GM12874 (cell line): ENCODE results near the gene SKIC8.

Source experiments
- CTCF ChIP-seq: IDR thresholded peaks from 2 replicates; pipeline ENCODE4 v1.5.1; 2011; ENCODE audit warnings: low read depth, mild to moderate bottlenecking, control low read depth, low read length, moderate library complexity; ENCODE audit not compliant: insufficient read depth

Gene SKIC8

DNA sequence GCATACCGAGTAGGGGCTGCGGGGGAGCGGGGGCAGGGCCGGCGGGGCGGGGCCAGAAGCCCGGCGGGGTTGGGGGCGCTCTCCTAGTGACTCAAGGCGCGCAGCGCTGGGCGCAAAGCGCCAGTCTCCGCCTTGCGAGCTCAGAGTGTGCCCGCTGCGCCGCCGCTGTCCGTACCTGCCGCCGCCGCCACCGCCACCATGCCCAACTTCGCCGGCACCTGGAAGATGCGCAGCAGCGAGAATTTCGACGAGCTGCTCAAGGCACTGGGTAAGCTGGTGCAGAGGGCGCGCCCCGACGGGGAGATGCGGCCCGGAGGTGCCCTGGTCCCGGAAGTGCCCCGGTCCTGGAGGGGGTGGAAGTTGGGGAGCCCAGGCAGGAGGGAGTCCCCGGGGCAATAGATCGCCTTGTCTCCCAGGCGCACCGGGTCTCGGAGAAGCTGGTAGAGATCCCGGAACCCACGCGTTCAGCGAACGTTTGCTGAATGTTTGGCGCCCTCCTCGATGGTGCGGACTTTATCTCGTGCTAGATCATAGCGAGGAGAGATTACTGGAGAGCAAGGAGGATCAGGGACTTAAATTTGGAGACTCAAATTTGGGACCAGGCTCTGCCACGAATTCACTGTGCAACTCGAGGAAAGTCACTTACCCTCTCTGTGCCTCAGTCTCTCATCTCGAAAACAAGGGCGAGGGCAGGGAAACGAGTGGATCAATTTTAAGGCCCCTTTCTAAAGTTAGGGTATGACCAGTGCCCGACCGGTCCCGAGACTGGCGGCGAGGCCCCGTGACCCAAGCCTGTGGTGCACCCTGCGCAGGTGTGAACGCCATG lies 41.0 kb upstream of the SKIC8 start, which contains the start of gene CRABP1:
Gene CRABP1 (plus strand): TSS at position 123 of the 826 bp plus-strand sequence. CDS start 76 bp downstream, at position 199.
- TF ChIP-seq CTCF = no peak

- no peak for TF ChIP-seq CTCF
Observed at GRCh38 chr15:78339559-78339958, 40.1 kb upstream of the SKIC8 start.

GRCh38 chr15:78338781-78339180 lies 39.4 kb upstream of the SKIC8 start:
- no peak for TF ChIP-seq CTCF

GRCh38 chr15:78335985-78336384 lies 36.6 kb upstream of the SKIC8 start:
- TF ChIP-seq CTCF = no peak

DNA sequence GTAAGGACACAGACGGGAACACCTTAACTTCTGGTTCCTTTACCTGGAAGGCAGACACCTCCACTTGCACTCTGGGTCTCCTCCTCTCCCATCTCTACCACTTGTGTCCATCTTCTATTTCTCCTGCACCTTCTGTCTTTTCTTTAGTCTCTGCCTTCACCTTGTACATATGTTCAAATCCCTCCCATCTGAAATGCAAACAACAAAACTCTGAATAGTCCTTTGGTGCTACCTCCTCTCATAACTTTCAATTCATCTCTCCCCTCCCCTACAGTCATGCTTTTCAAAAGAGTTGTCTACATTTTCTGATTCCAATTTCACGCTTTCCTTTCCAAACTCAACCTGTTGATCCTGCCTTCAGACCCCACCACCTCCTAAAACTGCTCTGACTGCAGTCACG lies 35.4 kb upstream of the SKIC8 start:
- no peak for TF ChIP-seq CTCF

DNA sequence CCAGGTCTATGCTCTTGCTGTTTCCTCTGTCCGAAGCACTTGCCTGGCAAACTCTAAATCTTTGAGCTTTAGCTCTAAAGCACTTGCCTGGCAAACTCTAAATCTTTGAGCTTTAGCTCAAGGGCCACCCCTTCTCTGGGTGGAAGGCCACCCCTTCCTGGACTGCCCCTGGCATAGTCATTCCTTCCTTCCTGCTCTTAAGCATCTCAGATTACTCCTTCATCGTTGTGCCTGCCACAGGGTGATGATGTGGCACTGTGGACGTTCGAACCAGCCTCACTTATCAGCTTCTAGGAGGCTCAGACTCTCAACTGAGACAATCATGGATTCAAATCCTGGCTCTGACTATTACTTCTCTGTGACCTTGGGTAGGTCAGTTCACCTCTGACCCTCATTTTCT lies 30.2 kb upstream of the SKIC8 start:
- TF ChIP-seq CTCF = no peak

DNA sequence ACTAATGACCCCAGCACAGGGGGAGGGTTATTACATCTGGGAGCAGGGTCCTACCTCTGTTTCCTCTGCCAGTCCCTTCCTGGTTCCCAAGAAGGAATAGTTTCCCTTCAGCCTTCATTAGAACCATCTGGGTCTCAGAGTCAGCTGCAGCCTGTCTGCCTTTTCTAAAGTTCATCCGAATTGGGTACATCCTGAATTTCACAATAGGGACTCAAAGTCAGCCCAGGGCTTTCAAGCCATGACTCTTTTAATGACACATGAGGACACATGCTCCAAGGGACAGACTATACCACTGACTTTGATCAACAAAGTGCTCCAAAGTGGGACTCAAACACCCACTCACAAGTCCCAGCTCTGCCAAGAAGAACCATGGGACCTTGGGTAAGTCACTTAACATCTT lies 28.1 kb upstream of the SKIC8 start:
- TF ChIP-seq CTCF = no peak
